Heart right ventricle (tissue), 16 donors: Measurements from ENCODE around the gene RPRD1B. TPM values are rescaled to one million over a fixed set of nuclear protein-coding genes. Genes with fewer than 3 reads are reported as not detected.

Source experiments
- ATAC-seq, 8 donors: fragments of 200-7000 bp; cut with Tn5 transposase; one replicate each; pipeline ENCODE4 v1.9.1; 2020; ENCODE audit warnings: mild to moderate bottlenecking in 8 of 8, moderate library complexity in 8 of 8, moderate number of reproducible peaks in 1 of 8
- DNase-seq, 2 donors: peaks; one replicate each; pipeline ENCODE4 v3.0.0-alpha.2; 2020
- H3K27ac ChIP-seq, 10 donors: fragments of 200-600 bp; sonication (generic) in 2 of 10; one replicate each; pipeline versions ENCODE4 v1.5.0 to v1.8.0; 2020 to 2022; ENCODE audit warnings: mild to moderate bottlenecking in 3 of 10
- H3K27me3 ChIP-seq, 7 donors: fragments of 200-600 bp; one replicate each; pipeline ENCODE4 v1.8.0; 2021 to 2022; ENCODE audit warnings: mild to moderate bottlenecking in 2 of 7
- H3K36me3 ChIP-seq, 9 donors: fragments of 200-600 bp; sonication (generic) in 1 of 9; one replicate each; pipeline versions ENCODE4 v1.5.0 to v1.8.0; 2020 to 2022; ENCODE audit warnings: mild to moderate bottlenecking in 2 of 9
- H3K4me1 ChIP-seq, 9 donors: fragments of 200-600 bp; sonication (generic) in 1 of 9; one replicate each; pipeline versions ENCODE4 v1.5.0 to v1.8.0; 2020 to 2022; ENCODE audit warnings: mild to moderate bottlenecking in 4 of 9
- H3K4me3 ChIP-seq, 10 donors: fragments of 200-600 bp; sonication (generic) in 2 of 10; one replicate each; pipeline versions ENCODE4 v1.5.0 to v1.8.0; 2020 to 2022; ENCODE audit warnings: mild to moderate bottlenecking in 7 of 10, moderate library complexity in 2 of 10
- H3K9me3 ChIP-seq, 11 donors: fragments of 200-600 bp in 10 of 11; sonication (generic) in 2 of 11; one replicate each; pipeline versions ENCODE4 v1.5.0 to v1.8.0; 2013 to 2022; ENCODE audit warnings: mild to moderate bottlenecking in 2 of 11, control low read depth in 1 of 11, moderate library complexity in 1 of 11
- CTCF ChIP-seq, 9 donors: fragments of 200-600 bp; sonication (generic) in 2 of 9; IDR thresholded peaks; one replicate each; pipeline versions ENCODE4 v1.5.0 to v1.8.0; 2021 to 2022; ENCODE audit warnings: antibody characterized with exemption in 9 of 9, mild to moderate bottlenecking in 5 of 9, moderate library complexity in 1 of 9
- WGBS, 2 donors: extraction: QIAGEN DNeasy Blood & Tissue Kit; methylation state at CpG; one replicate each; pipeline ENCODE4 v1.1.7; 2013; ENCODE audit warnings: inconsistent platforms in 1 of 2; 5-methylcytosine and 5-hydroxymethylcytosine counted together
- intact Hi-C, 10 donors: fragments of 100-400 bp; cut with DNase I; formaldehyde crosslinking; loops; one replicate each; pipeline versions ENCODE4 v1.11.1 to v1.14.2; 2022
- polyA plus RNA-seq, 2 donors: library from polyadenylated mRNA; stranded (reverse); fragments of 200-250 nt; gene quantifications; one replicate each; pipeline ENCODE4 v1.2.3, GENCODE V29; 2013
- total RNA-seq, 10 donors: library from RNA; stranded (reverse); fragmentation: NEBNext Ultra II Directional in 3 of 10; extraction: Animal tissue kit (Norgen Biotek cat#: 25700) in 3 of 10; gene quantifications; one replicate each; pipeline versions ENCODE4 v1.2.1 to v1.2.4, GENCODE V29; 2021 to 2023
- donor health status: Arrhythmogenic right ventricular cardiomyopathy.
- donor health status: ischemic (EF 13 %, LVEDD 7.1; RV severe dilation, severe dysfunction).
- donor health status: healthy with polysubstance abuse.
- donor health status: DM: no; HTN: yes; CAD: no.
- donor health status: DM: no; HTN: no; CAD: no.
- donor health status: ischemic (EF 25% LVEDD 6.9; RV normal size, moderate dysfunction).
- donor health status: ischemic (EF 25% LVEDD 5.7; RV mildly dilated, moderate dysfunction).
- donor health status: healthy.
- donor health status: DM: yes; HTN: yes; CAD: no.
- donor health status: Ischemic cardiomyopathy.
- donor health status: ischemic (EF 35%, LVEDD 5.7; RV mildly dilated, moderate dysfunction).
- donor health status: nonischemic (EF 11% LVEDD 7.7; RV severe dilation, severe dysfunction).
- donor health status: DM: yes; HTN: yes; CAD: no.
- donor health status: PGD.
- donor health status: ischemic (EF 29% LVEDD 5.4; RV normal size, mild dysfunction).
- donor health status: nonischemic (EF 23%, LVEDD 6.1; RV moderate dilation, normal function).

The RPRD1B gene
- total and polyA plus RNA-seq, 12 donors: 10.4 to 78.1 (median 47.3) TPM

- peaks cover 0 to 86% (median 8%) of the 10 kb centered on the region in 9 donors for H3K36me3 ChIP-seq
- WGBS, 2 donors: 51 to 72% methylated on average over 3 of the region's 3 CpGs
- peaks cover 3 to 62% (median 25%) of the 10 kb centered on the region in 9 donors for H3K4me1 ChIP-seq
- H3K27ac ChIP-seq: peak overlapping the region in 1 of 10 donors; percentile 22
- H3K4me3 ChIP-seq: no peak overlapping the region
- H3K9me3 ChIP-seq: peaks cover 0 to 4% (median 0%) of the 10 kb centered on the region in 11 donors
- intact Hi-C loops: no loop called here
- no peak for TF ChIP-seq CTCF (IDR thresholded peaks at IDR 0.05)
- ATAC-seq (no peak), DNase-seq (no peak)
- no peaks in the 10 kb centered on the region for H3K27me3 ChIP-seq
Observed at GRCh38 chr20:38081575-38081974, 48.0 kb downstream of the RPRD1B start.

GRCh38 chr20:38082894-38083293, 49.3 kb downstream of the RPRD1B start:
- H3K36me3 ChIP-seq: peaks cover 0 to 88% (median 9%) of the 10 kb centered on the region in 9 donors
- ATAC-seq: no peak
- peaks cover 3 to 55% (median 25%) of the 10 kb centered on the region in 9 donors for H3K4me1 ChIP-seq

GRCh38 chr20:38083338-38084048, 49.9 kb downstream of the RPRD1B start:
- TF ChIP-seq CTCF (IDR thresholded peaks at IDR 0.05): no peak
- ATAC-seq (peak in 6 of 8 donors; percentile 60 to 80 (median 70)), DNase-seq (no peak)
- H3K36me3 ChIP-seq: peaks cover 0 to 88% (median 15%) of the 10 kb centered on the region in 9 donors
- intact Hi-C loops: no loop called here
- peaks cover 0 to 4% (median 0%) of the 10 kb centered on the region in 11 donors for H3K9me3 ChIP-seq
- H3K4me3 ChIP-seq: peak overlapping the region in 1 of 10 donors; percentile 7
- H3K27me3 ChIP-seq: no peaks in the 10 kb centered on the region
- WGBS, 2 donors: 42 to 49% methylated on average over 12 of the region's 12 CpGs
- peaks cover 3 to 56% (median 25%) of the 10 kb centered on the region in 9 donors for H3K4me1 ChIP-seq
- peak overlapping the region; percentile 24 to 88 (median 82) for H3K27ac ChIP-seq

More at GRCh38 chr20:38082894-38083293, 49.3 kb downstream of the RPRD1B start:
- no peaks in the 10 kb centered on the region for H3K27me3 ChIP-seq
- H3K27ac ChIP-seq: peak overlapping the region; percentile 24 to 88 (median 82)
- no peak overlapping the region for H3K4me3 ChIP-seq
- intact Hi-C loops: no loop called here
- TF ChIP-seq CTCF (IDR thresholded peaks at IDR 0.05): no peak
- no peak for DNase-seq
- H3K9me3 ChIP-seq: peaks cover 0 to 4% (median 0%) of the 10 kb centered on the region in 11 donors

GRCh38 chr20:38084425-38084951, 50.9 kb downstream of the RPRD1B start:
- Histone ChIP-seq H3K36me3 (peaks cover 0 to 88% (median 23%) of the 10 kb centered on the region in 9 donors), H3K4me1 (peaks cover 3 to 54% (median 25%) of the 10 kb centered on the region in 9 donors), H3K27me3 (no peaks in the 10 kb centered on the region), H3K9me3 (peaks cover 0 to 4% (median 0%) of the 10 kb centered on the region in 11 donors), H3K4me3 (peak overlapping the region in 2 of 10 donors; percentile 2 to 10), H3K27ac (peak overlapping the region; percentile 66 to 88 (median 82))
- ATAC-seq (peak; percentile 46 to 91 (median 82)), DNase-seq (no peak)
- 36 to 39% methylated on average over 5 of the region's 5 CpGs for WGBS, 2 donors
- no peak for TF ChIP-seq CTCF (IDR thresholded peaks at IDR 0.05)
- intact Hi-C loops: no loop called here
